GM18520 (cell line): ENCODE results near the gene ADRA2B.
"Not testable (repeated sequence)": the region's sequence is repeated elsewhere in the genome, so short reads cannot be mapped to it uniquely, and the experiment has no call there.

Experiments used
- ATAC-seq: cut with Tn5 transposase; IDR thresholded peaks from one replicate; pipeline ENCODE4 v1.9.1; 2021; ENCODE audit not compliant: unreplicated experiment

ADRA2B gene

DNA sequence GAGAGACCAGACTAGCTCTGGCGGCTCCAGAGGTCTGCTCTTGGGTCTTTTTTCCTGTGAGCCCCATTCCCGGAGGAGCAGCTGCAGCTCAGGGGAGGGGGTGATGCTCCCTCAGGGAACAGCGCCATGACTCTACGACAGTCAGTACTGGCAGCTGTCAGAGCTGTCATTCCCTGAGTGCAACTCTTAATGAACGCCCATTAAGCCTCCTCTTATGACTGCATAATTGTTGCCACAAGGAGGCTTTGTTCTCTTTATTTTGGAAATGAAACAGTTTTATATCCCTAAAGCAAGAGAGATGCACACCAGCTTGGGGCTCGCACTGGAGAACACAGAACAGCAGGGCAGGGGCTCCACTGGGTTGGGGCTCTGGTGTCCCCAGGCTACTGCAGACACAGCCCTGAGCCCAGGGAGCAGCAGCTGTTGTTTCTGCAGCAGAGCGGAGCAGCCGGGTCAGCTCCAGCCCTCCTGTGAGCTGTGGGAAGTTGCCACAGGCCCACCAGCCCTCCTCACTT is 44.3 kb downstream of the ADRA2B start:
- ATAC-seq: not testable (repeated sequence)

DNA sequence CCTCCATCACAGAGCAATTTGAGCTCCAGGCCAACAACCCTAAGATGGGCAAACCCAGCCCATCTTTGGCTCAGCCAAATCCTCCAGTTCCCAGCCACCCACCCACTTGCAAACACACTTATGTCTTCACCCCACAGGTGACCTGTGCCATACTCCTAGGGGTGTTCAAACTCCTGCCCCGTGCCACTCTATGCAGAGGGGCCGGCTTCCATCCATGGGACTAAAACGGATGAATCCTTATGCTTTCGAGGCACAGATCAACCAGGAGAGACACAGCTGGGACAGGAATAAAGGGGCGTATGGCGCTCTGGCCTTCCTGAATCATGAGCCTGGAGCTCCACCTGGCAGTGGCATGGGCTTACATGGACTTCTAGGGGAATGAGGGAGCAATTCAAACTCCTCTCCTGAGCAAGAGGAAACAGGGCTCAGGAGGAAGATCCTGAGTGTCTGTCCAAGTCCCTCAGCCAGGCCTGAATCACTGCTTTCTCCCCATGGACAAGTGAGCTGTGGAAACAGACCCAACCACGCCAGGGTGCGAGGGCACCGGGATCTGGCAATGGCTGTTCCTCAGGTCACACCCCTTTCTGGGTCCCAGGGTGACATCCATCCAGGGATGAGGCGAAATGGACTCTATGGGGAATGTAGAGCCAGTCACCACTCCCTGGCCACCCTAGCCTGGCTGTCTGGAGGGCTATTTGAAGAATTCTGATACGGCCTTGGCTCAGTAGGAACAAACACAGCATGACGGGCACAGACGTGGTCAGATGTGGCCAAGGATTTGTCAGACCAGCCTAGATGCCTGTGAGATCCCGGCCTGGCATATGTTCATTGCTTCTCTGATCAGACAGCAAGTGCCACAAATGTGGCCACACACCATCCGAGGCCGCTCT is 45.0 kb downstream of the ADRA2B start:
- ATAC-seq: not testable (repeated sequence)

DNA sequence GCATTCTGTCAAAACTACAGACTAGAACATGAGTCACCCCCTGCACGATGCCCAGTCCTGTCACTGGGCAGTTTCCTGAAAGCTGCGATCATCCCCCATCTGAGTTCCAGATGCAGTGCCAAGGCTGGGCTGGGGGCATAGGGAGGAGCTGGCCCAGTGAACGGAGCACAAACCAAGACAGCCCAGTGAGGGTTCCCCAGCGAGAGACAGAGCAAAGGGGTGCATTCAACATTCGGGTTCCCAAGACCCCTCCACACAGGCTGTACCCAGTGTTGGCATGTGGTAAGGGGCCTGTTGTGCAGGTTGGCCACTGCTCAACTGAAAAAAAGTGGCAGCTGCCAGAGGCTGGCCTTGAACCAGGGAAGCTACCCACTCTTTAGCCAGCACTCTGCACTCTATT is 46.0 kb downstream of the ADRA2B start:
- ATAC-seq: not testable (repeated sequence)

DNA sequence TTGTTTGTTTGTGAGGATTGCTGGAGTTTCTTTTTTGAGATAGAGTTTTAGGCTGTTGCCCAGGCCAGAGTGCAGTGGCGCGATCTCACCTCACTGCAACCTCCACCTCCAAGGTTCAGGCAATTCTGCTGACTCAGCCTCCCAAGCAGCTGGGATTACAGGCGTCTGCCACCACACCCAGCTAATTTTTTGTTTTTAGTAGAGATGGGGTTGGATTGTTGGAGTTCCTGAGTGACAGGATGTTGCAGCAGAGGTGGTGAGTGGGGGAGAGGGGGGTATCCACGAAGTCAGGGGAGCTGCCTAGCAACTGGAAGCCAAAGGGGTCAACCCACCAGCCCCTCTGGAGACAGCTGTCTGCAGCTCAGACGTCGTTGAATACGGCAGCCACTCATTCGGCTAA is 46.5 kb downstream of the ADRA2B start:
- ATAC-seq: not testable (repeated sequence)

DNA sequence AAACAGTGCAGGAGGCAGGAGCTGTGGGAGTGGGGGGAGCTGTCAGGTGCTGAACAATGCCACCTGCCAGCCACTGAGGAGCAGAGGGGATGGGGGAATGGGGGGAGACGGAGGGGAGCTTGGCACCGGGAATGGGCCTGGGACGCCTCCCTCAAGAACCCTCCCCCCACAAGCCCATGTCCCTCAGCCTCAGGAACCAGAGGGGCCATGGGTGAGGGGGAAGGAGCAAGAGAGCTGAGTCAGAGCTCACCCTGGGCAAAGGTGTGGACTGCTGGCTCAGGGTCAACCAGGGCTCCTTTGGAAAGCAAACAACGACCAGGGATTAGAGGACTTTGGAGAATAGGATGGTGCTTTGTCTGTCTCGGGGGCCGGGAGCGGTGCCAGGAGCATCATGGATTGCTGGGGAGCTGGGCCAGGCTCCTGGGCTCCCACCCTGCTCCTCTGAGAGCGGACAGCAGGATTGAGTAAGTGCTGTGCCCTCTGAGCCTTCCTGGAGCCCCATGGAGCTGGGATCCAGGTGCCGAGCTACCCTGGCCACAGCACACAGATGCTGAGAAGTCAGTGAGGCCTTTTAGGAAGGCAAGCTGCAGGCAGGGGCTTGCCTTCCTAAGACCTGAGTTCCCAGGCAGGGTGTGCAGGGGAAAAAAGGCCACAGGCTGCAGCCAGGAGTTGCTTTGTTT is 48.3 kb downstream of the ADRA2B start:
- ATAC-seq: not testable (repeated sequence)

DNA sequence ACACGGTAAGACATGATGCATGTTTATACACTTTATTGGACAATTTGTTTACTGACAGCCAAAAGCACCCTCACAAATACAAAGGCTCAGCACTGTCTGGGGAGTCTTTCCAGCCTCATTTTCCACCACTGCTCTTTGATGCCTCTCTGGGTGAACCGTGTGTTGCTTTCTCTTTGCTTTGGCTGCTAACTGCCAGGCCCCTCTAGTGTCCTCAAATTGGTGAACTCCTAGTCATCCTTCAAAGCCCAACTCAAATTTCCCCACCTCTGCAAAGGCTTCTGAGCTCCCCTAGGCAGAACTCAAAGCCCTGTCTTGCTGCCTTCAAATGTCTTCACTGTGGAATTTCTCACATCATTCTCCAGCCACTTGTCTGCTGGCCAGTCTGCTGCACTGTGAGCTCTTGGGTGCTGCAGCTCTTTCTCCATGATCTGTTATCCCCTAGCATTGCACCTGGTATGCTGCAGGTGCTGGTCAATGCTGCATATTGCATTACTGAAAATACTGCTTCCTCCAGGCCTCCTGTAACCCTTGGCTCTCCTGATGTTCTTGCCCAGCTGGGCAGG is 49.2 kb downstream of the ADRA2B start:
- not testable (repeated sequence) for ATAC-seq

DNA sequence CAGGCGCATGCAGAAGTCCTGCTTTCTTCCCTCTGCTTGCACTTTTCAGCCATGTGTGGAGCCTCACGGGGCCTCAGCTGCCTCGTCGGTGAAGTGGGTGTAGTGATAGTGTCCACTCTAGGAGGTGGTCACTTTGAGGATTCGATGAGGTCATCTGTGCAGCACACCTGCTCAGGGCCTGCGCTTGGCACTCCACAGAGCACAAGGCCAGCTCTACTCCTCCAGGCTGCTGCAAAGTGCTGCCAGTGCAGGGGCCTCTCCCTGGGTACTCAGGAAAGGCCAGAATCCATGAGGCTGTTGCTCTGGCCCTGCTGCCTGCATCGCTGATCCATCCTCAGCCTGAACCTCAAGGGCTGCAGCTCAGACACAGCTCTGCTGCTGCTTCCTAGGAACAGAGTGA is 49.9 kb downstream of the ADRA2B start:
- ATAC-seq: not testable (repeated sequence)

DNA sequence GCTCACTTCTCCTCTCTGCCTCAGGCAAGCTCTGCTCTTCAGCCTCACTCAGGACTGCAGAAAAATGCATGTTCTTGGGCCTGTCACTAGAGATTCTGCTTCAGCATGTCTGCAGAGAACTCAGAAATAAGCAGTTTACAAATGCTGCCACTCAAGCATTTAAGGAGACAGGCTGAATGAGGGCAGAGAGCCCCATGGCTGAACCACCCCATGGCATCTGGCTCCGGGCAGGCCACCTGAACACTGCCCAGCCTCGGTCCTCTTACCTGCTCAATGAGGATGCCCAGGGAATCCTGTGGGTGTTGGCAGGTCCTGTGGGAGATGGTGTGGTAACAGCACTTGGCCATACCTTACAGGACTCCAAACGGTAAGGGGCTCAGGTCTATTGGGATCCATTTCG is 50.4 kb downstream of the ADRA2B start:
- ATAC-seq: not testable (repeated sequence)

DNA sequence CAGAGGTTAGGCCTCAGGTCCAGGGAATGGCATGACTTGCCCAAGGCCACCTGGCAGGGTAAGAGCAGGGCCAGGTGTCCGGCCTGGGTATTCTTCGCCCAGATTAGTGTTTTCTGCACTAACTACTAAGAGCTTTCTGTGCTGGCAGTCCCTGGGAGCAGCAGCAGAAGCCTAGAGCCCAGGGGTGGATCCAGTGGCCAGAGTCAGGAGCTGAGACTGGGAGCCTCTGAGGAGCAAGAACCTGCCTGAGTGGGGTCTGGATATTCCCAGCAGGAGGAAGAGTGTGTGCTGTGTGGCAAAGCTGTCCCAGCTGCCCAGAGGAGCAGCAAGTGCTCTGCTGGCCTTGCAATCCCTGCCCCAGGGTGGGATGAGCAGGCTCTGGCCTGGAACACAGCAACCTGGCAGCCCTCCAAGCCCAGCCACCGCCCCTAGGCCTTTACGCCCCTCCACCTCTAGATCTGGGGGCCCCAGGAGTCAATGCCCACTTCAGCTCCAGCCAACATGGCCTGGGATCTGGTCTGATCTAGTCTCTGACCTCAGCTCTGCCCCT is 50.9 kb downstream of the ADRA2B start:
- no peak for ATAC-seq

DNA sequence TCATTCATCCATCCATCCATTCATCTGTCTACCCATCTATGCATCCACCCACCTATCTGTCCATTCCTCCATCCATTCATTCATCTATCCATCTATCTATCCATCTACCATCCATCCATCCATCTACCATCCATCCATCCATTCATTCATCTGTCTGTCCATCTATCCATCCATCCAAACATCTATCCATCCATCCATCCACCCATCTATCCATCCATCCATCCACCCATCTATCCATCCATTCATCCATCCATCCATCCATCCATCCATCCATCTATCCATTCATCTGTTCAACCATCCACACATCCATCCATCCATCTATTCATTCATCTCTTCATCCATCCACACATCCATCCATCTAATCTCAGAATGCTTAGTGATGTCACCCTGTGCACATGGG is 51.6 kb downstream of the ADRA2B start:
- not testable (repeated sequence) for ATAC-seq

DNA sequence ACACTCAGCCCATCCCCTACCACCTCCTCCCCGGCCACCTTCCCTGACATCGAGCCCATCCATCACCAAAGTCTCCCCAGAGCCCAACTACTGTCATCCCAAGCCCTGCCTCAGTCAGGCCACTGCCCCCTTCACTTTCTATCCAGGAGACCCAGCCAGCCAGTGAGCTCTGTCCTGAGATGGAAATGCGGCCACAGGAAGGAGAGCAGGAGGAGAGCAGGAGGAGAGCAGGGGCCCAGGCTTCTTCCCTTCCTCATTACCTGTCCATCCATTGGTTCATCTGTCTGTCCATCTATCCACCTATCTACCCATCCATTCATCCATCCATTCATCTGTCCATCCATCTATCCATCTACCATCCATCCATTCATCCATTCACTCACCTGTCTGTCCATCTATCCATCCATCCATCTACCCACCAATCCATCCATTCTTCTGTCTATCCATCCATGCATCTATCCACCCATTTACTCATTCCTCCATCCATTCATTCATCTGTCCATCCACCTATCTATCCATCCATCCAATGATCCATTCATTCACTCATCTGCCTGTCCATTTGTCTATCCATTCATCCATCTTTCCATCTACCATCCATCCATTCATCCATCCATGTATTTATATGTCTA is 52.2 kb downstream of the ADRA2B start:
- ATAC-seq: not testable (repeated sequence)

DNA sequence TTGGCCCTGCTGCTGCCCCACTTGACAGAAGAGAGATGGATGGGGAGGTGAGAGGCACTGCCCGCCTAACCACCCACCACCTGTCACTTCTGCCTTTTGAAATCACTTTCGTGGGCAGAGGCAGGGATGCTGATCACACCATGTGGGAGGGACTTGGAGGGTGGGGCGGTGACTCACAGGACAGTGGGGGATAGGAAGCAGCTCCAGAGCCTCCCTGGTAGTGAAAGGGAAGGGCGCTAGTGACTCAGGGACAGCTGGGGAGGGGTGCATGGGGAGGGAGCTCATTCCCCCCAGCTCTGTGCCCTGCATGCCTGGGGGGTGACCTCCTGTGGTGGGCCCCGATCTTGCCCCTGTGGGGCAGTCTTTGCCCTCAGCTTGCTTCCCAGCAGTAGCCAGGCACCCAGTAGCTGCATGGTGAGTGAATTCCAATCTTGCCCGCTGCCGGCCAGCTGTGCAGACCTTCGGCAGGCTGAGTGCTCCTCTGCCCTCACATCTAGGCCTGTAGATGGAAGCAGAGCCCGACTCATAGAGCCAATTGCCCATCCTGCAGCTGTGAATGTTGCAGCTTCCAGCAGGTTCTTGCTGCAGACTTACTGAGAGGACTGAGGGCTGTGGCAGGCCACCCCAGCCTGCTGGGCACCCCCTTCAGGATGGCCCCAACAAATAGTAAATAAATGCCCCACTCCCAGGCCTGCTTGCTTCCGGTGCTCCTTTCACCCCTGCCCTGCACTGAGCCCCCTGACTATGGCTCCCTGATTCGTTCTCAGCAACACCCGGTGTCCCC is 53.1 kb downstream of the ADRA2B start:
- ATAC-seq: not testable (repeated sequence)
